ENCODE data around the gene LSM14B.
A peak's percentile ranks its signal among the peaks of the same experiment; 100 is the strongest.
"Not testable (repeated sequence)": the region's sequence is repeated elsewhere in the genome, so short reads cannot be mapped to it uniquely, and the experiment has no call there.

Gene LSM14B

GRCh38 chr20:62121776-62122653, at the start of gene LSM14B:
LSM14B (plus strand) TSS chr20:62122475; CDS start chr20:62122667, 192 bp downstream.
- peak; percentile 53 to 99 (median 92) for DNase-seq

GRCh38 chr20:62073323-62073722, 49.0 kb upstream of the LSM14B start:
- DNase-seq: no peak

DNA sequence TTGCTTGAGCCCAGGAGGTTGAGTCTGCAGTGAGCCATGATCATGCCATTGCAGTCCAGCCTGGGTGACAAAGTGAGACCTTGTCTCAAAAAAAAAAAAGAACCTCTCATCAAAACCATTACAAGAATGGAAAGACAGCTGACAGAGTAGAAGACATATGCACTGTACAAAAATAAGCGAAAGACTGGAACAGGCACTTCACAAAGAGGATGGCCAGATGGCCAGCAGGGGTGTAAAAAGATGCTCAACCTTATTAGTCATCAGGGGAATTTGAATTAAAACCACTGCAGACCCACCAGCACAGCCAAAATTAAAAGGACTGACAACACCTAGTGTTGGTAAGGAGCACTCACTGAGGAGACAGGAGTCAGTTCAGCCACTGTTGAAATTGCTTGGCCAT, 43.1 kb upstream of the LSM14B start:
- DNase-seq: no peak

DNA sequence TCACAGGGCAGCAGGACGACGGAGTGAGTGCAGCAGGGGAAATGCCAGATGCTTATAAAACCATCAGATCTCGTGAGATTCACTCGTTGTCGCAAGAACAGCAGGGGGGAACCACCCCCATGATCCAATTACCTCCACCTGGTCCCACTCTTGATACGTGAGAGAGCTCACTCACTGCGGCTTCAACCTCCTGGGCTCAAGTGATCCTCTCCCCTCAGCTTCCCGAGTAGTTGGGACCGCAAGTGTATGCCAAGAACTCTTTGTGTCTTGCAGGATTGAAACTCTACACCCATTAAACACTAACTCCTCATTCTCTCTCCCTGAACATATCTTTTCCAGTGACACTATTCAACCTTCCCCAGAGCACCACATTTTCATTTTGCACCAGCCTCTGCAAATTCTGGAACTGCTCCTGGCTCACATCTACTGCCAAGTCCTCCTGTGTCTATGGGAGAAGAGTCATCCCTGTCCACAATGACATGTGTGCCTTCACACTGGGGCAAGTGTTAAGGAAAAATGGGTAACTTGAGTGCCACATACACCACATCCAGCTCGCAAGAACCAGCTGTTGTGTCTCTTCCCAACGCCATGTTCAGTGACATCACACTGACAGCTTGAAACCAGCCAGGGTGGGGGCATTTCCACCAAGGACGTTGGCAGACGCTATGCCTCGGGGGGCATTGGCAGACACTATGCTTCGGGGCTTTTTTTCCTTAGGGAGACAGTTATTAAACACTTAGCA, 41.9 kb upstream of the LSM14B start:
- DNase-seq: no peak

DNA sequence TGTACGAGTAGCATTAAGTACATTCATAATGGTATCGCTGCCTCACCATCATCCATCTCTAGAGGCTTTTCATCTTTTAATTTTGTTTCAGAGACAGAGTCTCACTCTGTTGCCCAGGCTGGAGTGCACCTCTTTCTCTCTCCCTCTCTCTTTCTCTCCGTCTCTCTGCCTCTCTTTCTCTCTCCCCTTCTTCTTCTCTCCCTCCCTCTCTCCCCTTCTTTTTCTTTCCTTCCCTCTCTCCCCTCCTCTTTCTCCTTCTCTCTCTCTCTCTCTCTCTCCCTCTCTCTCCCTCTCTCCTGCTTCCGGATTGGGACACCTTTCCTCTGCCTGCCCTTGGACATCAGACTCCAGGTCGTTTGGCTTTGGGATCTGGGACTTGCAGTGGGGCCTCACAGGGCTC, 39.0 kb upstream of the LSM14B start:
- DNase-seq: no peak

DNA sequence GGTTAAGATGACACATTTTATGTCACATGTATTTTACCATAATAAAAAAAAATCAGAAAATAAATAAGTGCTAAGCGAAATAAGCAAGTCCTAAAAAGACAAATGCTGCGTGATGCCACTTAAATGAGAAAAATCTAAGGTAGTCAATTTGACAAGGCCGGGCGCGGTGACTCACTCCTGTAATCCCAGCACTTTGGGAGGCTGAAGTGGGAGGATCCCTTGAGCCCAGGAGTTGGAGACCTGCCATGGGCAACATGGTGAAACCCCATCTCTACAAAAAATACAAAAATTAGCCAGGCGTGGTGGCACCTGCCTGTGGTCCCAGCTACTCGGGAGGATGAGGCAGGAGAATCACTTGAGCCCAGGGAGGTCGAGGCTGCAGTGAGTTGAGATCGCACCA, 38.1 kb upstream of the LSM14B start:
- not testable (repeated sequence) for DNase-seq

DNA sequence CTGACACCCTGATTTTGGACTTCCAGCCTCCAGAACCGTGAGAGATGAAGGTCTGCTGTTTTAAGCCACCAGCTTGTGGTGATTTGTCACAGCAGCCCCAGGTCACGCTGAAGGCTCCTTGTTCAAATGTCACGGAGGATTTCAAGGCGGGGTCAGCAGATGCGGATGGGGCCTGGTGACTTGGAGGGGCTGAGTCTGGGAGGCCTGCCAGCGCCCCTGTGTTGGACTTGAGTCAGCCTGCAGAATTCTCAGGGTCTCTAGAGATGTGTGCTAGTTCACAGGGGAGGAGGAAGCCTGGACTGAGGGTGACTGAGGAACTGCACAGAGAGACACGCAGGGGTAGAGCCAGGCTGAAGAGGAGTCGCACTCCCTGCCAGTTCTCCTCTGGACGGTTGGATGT, 37.1 kb upstream of the LSM14B start:
- no peak for DNase-seq

DNA sequence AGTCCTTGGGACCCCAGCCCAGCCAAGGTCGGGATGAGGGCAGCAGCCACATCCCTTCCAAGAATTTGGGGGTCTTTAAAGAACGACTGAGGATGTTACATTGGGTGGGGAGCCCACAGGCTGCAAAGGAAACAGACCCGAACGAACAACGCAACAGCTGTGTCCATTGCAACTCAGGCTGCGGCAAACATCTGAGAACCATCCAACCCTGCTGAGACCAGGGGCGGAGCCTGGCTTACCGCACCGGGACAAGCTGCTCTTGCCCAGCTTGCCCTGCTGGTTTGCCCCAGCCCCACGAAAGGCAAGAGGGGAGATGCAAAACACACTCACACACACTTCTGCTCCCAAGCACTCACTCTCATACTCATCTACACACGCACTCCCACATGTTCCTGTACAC, 35.0 kb upstream of the LSM14B start:
- no peak for DNase-seq

DNA sequence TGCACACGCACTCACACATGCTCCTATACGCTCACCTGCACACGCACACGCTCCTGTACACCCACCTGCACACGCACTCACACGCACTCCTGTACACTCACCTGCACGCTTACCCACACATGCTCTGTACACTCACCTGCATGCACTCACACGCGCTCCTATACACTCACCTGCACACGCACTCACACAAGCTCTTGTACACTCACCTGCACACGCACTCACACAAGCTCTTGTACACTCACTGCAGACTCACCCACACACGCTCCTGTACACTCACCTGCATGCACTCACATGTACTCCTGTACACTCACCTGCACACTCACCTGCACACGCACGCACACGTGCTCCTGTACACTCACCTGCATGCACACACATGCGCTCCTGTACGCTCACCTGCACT, 34.6 kb upstream of the LSM14B start:
- DNase-seq: no peak

DNA sequence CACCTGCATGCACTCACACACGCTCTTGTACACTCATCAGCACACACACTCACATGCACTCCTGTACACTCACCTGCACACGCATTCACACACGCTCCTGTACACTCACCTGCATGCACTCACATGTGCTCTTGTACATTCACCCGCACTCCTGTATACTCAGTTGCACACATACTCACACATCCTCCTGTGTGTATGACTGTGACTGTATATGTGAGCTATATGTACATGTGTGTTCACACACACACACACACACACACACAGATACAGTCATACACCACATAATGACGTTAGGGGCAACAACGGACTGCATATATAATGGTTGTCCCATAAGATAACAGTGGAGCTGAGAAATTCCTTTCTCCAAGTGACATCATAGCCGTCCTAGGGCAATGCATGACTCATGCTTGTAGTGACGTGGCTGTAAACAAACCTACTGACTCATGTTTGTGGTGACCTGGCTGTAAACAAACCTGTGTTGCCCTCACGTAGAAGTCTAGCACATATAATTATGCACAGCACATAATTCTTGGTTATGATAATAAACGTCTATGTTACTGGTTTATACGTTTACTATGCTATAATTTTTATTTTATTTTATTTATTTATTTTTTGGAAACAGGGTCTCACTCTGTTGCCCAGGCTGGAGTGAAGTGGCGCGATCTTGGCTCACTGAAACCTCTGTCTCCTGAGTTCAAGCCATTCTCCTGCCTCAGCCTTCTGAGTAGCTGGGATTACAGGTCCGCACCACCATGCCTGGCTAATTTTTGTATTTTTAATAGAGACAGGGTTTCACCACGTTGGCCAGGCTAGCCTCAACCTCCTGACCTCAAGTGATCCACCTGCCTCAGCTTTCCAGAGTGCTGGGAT, 33.8 kb upstream of the LSM14B start:
- DNase-seq: no peak

DNA sequence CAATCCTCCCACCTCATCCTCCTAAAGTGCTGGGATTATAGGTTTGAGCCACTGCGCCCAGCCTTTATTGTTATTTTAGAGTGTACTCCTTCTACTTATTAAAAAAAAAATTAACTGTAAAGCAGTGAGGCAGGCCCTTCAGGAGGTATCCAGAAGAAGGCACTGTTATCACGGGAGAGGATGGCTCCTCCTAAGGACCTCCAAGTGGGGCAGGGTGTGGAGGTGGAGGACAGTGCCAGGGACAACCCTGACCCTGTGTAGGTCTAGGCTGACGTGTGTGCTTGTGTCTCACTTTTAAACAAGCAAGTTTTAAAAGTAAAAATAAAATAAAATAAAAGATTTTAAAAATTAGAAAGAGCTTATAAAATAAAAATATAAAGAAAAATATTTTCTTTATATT, 32.9 kb upstream of the LSM14B start:
- no peak for DNase-seq

- DNase-seq: no peak
These were observed 25.6 kb upstream of the LSM14B start for GRCh38 chr20:62096421-62097380.

DNA sequence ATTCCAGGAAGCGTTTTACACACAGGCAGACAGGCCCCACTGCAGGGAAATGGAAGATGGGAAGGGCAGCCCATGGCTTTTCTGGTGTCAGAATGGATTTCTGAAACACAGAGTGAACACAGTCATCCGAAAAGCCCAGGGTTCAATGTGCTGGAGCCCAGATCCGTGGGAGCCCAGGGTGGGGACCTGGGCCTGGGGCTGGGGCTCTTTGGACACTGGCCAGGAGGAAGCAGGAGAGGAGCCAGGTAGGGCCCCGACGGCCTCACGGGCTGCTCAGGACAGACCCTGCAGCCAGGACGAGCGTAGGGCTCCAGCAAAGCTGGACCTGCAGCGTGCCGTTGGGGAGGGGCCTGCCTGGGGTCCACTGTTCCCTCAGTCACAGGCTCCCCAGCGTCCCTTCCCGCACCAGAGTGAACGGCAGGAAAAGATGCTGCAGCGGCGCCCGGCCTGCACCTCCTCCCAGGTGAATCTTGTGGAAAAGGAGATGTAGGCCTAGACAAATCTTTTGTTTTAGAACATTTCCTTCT, 24.3 kb upstream of the LSM14B start:
- no peak for DNase-seq

- DNase-seq: no peak
These were observed 21.2 kb upstream of the LSM14B start for GRCh38 chr20:62101078-62101477.

GRCh38 chr20:62103508-62104233, 18.6 kb upstream of the LSM14B start:
- no peak for DNase-seq

- no peak for DNase-seq
These were observed 18.0 kb upstream of the LSM14B start for GRCh38 chr20:62104234-62104789.

DNA sequence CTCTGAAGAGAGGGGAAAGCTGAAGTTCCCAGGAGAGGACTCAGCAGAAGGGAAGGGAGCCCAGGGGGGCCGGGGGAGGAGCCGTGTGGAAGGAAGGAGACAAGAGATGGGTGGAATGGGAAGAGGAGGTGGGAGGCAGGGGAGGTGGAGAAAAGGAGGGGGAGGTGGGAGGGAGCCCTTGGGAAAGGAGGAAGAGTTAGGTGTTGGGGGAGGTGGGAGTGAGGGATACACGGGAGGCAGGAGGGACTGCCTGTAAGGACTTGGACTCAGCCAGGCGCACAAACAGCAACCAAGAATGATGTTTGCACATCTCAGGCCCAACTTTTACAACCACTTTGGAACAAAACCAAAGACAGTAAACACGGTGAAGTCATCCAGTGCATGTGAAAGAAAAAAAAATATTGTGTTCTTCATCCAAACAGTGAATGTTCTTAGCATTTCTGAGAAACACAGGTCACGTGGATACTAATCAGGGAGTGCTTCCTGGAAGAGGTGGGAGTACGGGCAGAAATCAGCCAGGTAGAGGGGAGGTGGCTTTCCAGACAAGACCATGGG, 17.4 kb upstream of the LSM14B start:
- no peak for DNase-seq

DNA sequence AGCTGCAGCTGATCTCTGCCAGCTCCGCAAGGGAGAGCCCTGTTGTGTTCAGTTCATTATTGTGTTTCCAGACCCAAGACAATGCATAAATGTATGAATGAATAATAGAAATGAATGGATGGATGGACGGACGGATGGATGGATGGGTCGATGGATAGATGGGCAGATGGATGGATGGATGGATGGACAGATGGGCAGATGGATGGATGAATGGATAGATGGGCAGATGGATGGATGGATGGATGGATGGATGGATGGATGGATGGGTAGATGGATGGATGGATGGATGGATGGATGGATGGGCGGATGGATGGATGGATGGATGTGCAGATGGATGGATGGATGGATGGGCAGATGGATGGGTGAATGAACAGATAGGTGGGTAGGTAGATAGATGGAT, 16.7 kb upstream of the LSM14B start:
- no peak for DNase-seq

- no peak for DNase-seq
These were observed 11.1 kb upstream of the LSM14B start for GRCh38 chr20:62111148-62111547.

DNA sequence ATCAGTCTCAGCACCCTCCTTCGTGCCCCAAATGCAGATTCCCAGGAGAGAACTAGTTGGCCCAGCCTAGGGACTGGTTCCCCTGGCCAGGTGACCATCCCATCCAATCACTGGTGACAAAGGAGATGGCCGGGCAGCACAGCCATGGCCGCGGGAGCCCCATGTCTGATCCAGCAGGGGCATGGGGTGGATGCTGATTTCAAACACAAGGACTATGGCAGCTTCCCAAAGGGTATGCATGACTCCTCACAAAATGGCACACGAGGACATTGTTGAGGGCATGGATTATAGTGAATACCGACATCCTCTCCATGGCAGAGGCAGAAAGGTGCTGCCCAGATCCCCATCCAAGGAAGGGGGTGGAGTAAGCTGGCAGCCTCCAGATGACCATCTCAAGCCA, 9.9 kb upstream of the LSM14B start:
- DNase-seq: no peak
